Neural progenitor cell (in vitro differentiated cells): Measurements from ENCODE around the gene H2AZ2.

Experiments
- EZH2 ChIP-seq: fragments of 200-600 bp; sonication (generic); IDR thresholded peaks from 2 replicates; pipeline ENCODE4 v1.6.1; 2017; ENCODE audit warnings: antibody characterized with exemption, mild to moderate bottlenecking, moderate library complexity
- EZH2phosphoT487 ChIP-seq: fragments of 200-600 bp; sonication (generic); IDR thresholded peaks from 2 replicates; pipeline ENCODE4 v1.6.1; 2017; ENCODE audit warnings: antibody characterized with exemption
- TF ChIP-seq, protein P1 (sequence below): fragments of 200-600 bp; sonication (generic); IDR thresholded peaks from 2 replicates; pipeline ENCODE4 v1.5.1; 2017; ENCODE audit warnings: antibody characterized with exemption, mild to moderate bottlenecking

DNA sequence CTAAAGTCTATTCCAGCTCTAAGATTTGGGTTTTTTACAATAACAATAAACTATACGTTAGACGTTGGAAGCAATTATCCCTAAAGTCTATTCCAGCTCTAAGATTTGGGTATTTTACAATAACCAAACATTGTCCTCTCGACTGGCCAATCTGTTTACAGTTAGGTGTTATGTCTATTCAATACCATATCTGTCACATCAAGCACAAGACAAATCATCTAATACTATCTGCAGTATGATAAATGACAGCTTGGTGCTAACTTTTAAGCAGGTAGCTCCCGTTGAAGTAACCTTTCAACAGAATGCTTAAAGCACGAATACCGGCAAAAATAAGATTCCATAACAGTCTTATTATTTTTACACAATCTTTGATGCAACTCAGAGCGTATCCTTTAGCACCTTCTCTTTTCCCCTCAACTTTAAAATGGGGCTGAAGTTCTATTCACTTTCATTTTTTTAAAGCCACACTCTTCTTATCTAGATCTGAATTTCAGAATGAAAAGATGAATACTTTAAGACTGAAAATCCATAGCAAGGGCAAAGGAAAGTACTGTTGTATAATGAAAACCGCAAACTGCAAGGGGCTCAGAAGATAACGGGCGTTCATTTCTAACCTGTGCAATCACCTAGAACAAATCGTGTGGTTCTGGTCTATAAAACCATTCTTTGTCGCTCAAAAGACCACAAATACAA, 925 bp downstream of the H2AZ2 start:
- TF ChIP-seq, protein P1, sequence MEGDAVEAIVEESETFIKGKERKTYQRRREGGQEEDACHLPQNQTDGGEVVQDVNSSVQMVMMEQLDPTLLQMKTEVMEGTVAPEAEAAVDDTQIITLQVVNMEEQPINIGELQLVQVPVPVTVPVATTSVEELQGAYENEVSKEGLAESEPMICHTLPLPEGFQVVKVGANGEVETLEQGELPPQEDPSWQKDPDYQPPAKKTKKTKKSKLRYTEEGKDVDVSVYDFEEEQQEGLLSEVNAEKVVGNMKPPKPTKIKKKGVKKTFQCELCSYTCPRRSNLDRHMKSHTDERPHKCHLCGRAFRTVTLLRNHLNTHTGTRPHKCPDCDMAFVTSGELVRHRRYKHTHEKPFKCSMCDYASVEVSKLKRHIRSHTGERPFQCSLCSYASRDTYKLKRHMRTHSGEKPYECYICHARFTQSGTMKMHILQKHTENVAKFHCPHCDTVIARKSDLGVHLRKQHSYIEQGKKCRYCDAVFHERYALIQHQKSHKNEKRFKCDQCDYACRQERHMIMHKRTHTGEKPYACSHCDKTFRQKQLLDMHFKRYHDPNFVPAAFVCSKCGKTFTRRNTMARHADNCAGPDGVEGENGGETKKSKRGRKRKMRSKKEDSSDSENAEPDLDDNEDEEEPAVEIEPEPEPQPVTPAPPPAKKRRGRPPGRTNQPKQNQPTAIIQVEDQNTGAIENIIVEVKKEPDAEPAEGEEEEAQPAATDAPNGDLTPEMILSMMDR, result no peak
- TF ChIP-seq EZH2 (no peak), EZH2phosphoT487 (no peak)
